ENCODE data around the gene YKT6. TPM values are rescaled to one million over a fixed set of nuclear protein-coding genes. Genes with fewer than 3 reads are reported as not detected.

The YKT6 gene
- total RNA-seq, 1 donor from 2014 or later = 82.4 TPM

- DNase-seq (ENCODE audit: extremely low spot score, unreplicated experiment) = no peak
- H3K36me3 Mint-ChIP-seq = no peaks in the 10 kb centered on the region
- H3K9me3 Mint-ChIP-seq = no peaks in the 10 kb centered on the region
- H3K4me3 Mint-ChIP-seq = no peak overlapping the region
- H3K27ac Mint-ChIP-seq = no peak overlapping the region
- TF ChIP-seq CTCF (conservative IDR thresholded peaks at IDR 0.05) = no peak
- H3K4me1 Mint-ChIP-seq (ENCODE audit: unreplicated experiment) = peaks cover 7% of the 10 kb centered on the region
- H3K27me3 Mint-ChIP-seq = no peaks in the 10 kb centered on the region
These were observed 39.6 kb downstream of the YKT6 start for GRCh38 chr7:44240376-44240775.

GRCh38 chr7:44240983-44241510 is 40.3 kb downstream of the YKT6 start:
- TF ChIP-seq CTCF (conservative IDR thresholded peaks at IDR 0.05) = peak; percentile 82
- Mint-ChIP-seq H3K4me3 (no peak overlapping the region), H3K9me3 (no peaks in the 10 kb centered on the region), H3K36me3 (no peaks in the 10 kb centered on the region), H3K27ac (no peak overlapping the region), H3K4me1 (ENCODE audit: unreplicated experiment) (peaks cover 7% of the 10 kb centered on the region), H3K27me3 (no peaks in the 10 kb centered on the region)
- DNase-seq (ENCODE audit: extremely low spot score, unreplicated experiment) = no peak

GRCh38 chr7:44242091-44242490 is 41.3 kb downstream of the YKT6 start:
- Mint-ChIP-seq H3K36me3 (no peaks in the 10 kb centered on the region), H3K4me1 (ENCODE audit: unreplicated experiment) (no peaks in the 10 kb centered on the region), H3K9me3 (no peaks in the 10 kb centered on the region), H3K27me3 (no peaks in the 10 kb centered on the region), H3K27ac (no peak overlapping the region), H3K4me3 (no peak overlapping the region)
- TF ChIP-seq CTCF (conservative IDR thresholded peaks at IDR 0.05) = no peak
- no peak for DNase-seq (ENCODE audit: extremely low spot score, unreplicated experiment)

- Mint-ChIP-seq H3K4me3 (no peak overlapping the region), H3K4me1 (ENCODE audit: unreplicated experiment) (no peaks in the 10 kb centered on the region), H3K27ac (no peak overlapping the region), H3K36me3 (no peaks in the 10 kb centered on the region), H3K9me3 (no peaks in the 10 kb centered on the region), H3K27me3 (no peaks in the 10 kb centered on the region)
- TF ChIP-seq CTCF (conservative IDR thresholded peaks at IDR 0.05) = peak; percentile 67
- no peak for DNase-seq (ENCODE audit: extremely low spot score, unreplicated experiment)
These were observed 43.5 kb downstream of the YKT6 start for GRCh38 chr7:44244282-44244681.

DNA sequence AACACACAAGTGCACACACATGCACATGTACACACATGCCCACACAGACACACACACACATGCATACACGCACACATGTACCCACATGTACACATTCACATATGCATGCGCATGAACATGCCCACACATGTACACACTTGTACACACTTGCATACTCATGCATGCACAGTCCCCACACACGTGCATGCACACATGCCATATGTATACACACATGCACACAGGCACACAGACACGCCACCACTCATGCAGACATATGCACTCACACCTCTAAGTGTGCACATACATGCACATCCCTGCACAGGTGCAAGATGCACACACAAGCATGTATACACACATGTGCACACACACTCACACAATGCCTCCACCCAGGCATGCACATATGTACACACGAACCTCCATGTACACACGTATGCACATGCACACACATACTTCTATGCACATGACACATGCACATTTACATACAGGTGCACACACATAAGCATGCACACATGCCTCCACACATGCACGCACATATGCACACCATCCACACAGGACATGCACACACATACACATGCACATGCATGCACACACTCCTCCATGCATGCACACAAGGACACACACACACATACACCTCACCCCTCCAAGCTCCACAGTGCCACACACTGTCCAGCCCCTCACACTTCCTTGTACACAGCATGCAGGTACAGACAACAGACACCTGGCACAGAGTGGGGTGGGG is 45.8 kb downstream of the YKT6 start:
- Mint-ChIP-seq H3K9me3 (no peaks in the 10 kb centered on the region), H3K36me3 (no peaks in the 10 kb centered on the region), H3K27ac (no peak overlapping the region), H3K4me3 (no peak overlapping the region), H3K27me3 (no peaks in the 10 kb centered on the region), H3K4me1 (ENCODE audit: unreplicated experiment) (no peaks in the 10 kb centered on the region)
- TF ChIP-seq CTCF (conservative IDR thresholded peaks at IDR 0.05) = no peak
- no peak for DNase-seq (ENCODE audit: extremely low spot score, unreplicated experiment)
